Ovary (tissue), 3 donors: ENCODE data around the gene GNB1.

Source experiments
- POLR2A ChIP-seq: fragments of 450-650 bp; IDR thresholded peaks from one replicate; pipeline ENCODE4 v1.6.1; 2017; ENCODE audit warnings: antibody characterized with exemption, mild to moderate bottlenecking, moderate library complexity
- TF ChIP-seq, protein P1 (sequence below), 3 donors: fragments of 450-650 bp in 2 of 3; fragments of 200-600 bp in 1 of 3; IDR thresholded peaks; one replicate each; pipeline versions ENCODE4 v1.5.1 to v1.8.0; 2016 to 2022; ENCODE audit warnings: antibody characterized with exemption in 3 of 3, mild to moderate bottlenecking in 1 of 3
- donor health status: DM: no; HTN: no; CAD: no.

DNA sequence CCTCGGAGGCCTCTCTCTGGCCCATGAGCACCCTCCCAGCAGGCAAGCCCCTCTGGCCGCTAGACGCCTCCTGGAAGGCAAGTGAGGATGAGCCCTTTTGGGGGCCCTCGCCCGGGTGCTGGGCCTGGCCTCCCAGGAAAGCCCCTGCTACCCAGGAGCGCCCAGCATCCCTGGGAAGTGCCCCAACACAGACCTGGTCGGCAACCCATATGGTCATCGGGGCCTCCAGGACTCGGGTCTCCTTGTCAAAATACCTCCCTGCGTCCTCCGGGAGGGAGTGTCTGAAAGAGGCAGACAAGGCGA, 49.2 kb upstream of the GNB1 start:
- no peak for TF ChIP-seq POLR2A
- TF ChIP-seq, protein P1, sequence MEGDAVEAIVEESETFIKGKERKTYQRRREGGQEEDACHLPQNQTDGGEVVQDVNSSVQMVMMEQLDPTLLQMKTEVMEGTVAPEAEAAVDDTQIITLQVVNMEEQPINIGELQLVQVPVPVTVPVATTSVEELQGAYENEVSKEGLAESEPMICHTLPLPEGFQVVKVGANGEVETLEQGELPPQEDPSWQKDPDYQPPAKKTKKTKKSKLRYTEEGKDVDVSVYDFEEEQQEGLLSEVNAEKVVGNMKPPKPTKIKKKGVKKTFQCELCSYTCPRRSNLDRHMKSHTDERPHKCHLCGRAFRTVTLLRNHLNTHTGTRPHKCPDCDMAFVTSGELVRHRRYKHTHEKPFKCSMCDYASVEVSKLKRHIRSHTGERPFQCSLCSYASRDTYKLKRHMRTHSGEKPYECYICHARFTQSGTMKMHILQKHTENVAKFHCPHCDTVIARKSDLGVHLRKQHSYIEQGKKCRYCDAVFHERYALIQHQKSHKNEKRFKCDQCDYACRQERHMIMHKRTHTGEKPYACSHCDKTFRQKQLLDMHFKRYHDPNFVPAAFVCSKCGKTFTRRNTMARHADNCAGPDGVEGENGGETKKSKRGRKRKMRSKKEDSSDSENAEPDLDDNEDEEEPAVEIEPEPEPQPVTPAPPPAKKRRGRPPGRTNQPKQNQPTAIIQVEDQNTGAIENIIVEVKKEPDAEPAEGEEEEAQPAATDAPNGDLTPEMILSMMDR (IDR thresholded peaks at IDR 0.05), result no peak
